Upper lobe of left lung (tissue), 4 donors: Measurements from ENCODE around the gene SPOCD1.

Source experiments
- CTCF ChIP-seq, 6 experiments: fragments of 450-650 bp in 4 of 6; fragments of 200-600 bp in 2 of 6; sonication (generic) in 2 of 6; IDR thresholded peaks; one replicate each; pipeline ENCODE4 v1.5.1; 2016 to 2019; ENCODE audit warnings: antibody characterized with exemption in 6 of 6
- POLR2A ChIP-seq, 4 donors: fragments of 450-650 bp; IDR thresholded peaks; one replicate each; pipeline ENCODE4 v1.5.1; 2016 to 2017; ENCODE audit warnings: antibody characterized with exemption in 4 of 4, mild to moderate bottlenecking in 2 of 4
- POLR2AphosphoS5 ChIP-seq, 2 donors: sonication (generic); formaldehyde crosslinking; IDR thresholded peaks; one replicate each; pipeline ENCODE4 v1.5.1; 2017; ENCODE audit warnings: antibody characterized with exemption in 2 of 2

DNA sequence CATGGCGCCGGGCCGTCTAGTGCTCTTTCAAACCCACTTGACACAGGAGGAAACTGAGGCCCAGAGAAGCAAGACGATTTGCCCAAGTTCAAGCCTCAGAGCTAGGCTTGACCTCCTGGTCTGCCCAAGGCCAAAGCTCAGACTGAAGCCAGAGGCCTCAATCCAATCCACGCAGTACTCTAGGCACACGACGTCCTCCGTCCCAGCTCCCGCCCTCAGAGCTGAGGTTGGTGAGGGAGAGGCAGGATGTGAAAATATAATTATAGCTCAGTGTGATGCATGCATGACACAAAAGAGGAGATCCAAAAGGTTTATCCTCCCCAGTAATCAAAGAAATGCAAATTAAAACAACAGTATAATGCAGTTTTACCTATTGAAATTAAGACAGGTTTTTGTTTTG lies 36.1 kb downstream of the SPOCD1 start:
- no peak for TF ChIP-seq CTCF (IDR thresholded peaks at IDR 0.05)
- no peak for TF ChIP-seq POLR2A (IDR thresholded peaks at IDR 0.05)
- TF ChIP-seq POLR2AphosphoS5 (IDR thresholded peaks at IDR 0.05) = no peak
